H9 (cell line): ENCODE data around the gene PTGER4. TPM values are rescaled to one million over a fixed set of nuclear protein-coding genes. Genes with fewer than 3 reads are reported as not detected.

ENCODE experiments used
- DNase-seq: peaks from one replicate; pipeline ENCODE4 v3.0.0-alpha.2; 2017
- H2AFZ ChIP-seq: one replicate; pipeline ENCODE4 v1.6.1; 2013; ENCODE audit warnings: mild to moderate bottlenecking, low read length, control low read depth, moderate library complexity
- H2AK5ac ChIP-seq: 2 replicates; pipeline ENCODE4 v1.6.1; 2013; ENCODE audit warnings: low read length, control low read depth, mixed read lengths; ENCODE audit not compliant: insufficient read length
- H2BK120ac ChIP-seq: one replicate; pipeline ENCODE4 v1.6.1; 2013; ENCODE audit warnings: low read depth, mild to moderate bottlenecking, low read length, control low read depth, inconsistent platforms; ENCODE audit not compliant: poor library complexity, severe bottlenecking
- H2BK12ac ChIP-seq: 2 replicates; pipeline ENCODE4 v1.6.1; 2013; ENCODE audit warnings: low read length, control low read depth, mixed read lengths, low read depth; ENCODE audit not compliant: insufficient read length
- H2BK15ac ChIP-seq: 2 replicates; pipeline ENCODE4 v1.6.1; 2013; ENCODE audit warnings: low read depth, low read length, control low read depth
- H2BK20ac ChIP-seq: one replicate; pipeline ENCODE4 v1.6.1; 2013; ENCODE audit warnings: low read depth, mild to moderate bottlenecking, low read length, control low read depth, inconsistent platforms; ENCODE audit not compliant: poor library complexity, severe bottlenecking
- H2BK5ac ChIP-seq: 2 replicates; pipeline ENCODE4 v1.6.1; 2013; ENCODE audit warnings: low read length, control low read depth, mixed read lengths; ENCODE audit not compliant: insufficient read length
- H3K14ac ChIP-seq: 2 replicates; pipeline ENCODE4 v1.6.1; 2013; ENCODE audit warnings: low read length, control low read depth; ENCODE audit not compliant: insufficient read depth
- H3K18ac ChIP-seq: 2 replicates; pipeline ENCODE4 v1.6.1; 2013; ENCODE audit warnings: low read depth, mild to moderate bottlenecking, mixed read lengths, low read length, control low read depth; ENCODE audit not compliant: insufficient read length
- H3K23ac ChIP-seq: 2 replicates; pipeline ENCODE4 v1.6.1; 2013; ENCODE audit warnings: low read length, control low read depth, mixed read lengths, low read depth; ENCODE audit not compliant: insufficient read length
- H3K23me2 ChIP-seq: 2 replicates; pipeline ENCODE4 v1.6.1; 2013; ENCODE audit warnings: low read depth, mild to moderate bottlenecking, mixed read lengths, low read length, control low read depth; ENCODE audit not compliant: insufficient read length, poor library complexity, severe bottlenecking
- H3K27ac ChIP-seq: 2 replicates; pipeline ENCODE4 v1.5.1; 2013; ENCODE audit warnings: low read length, control low read depth, mixed read lengths, low read depth; ENCODE audit not compliant: insufficient read length
- H3K27me3 ChIP-seq: 2 replicates; pipeline ENCODE4 v1.6.1; 2013; ENCODE audit warnings: low read length, control low read depth, inconsistent platforms; ENCODE audit not compliant: insufficient read depth
- H3K4ac ChIP-seq: 2 replicates; pipeline ENCODE4 v1.6.1; 2013; ENCODE audit warnings: low read depth, mild to moderate bottlenecking, control low read depth, inconsistent platforms, low read length, moderate library complexity
- H3K4me1 ChIP-seq: 2 replicates; pipeline ENCODE4 v1.6.1; 2013; ENCODE audit warnings: low read length, control low read depth, inconsistent platforms; ENCODE audit not compliant: insufficient read depth
- H3K4me2 ChIP-seq: 2 replicates; pipeline ENCODE4 v1.6.1; 2013; ENCODE audit warnings: low read length, control low read depth, mixed read lengths; ENCODE audit not compliant: insufficient read length, insufficient read depth
- H3K56ac ChIP-seq: 2 replicates; pipeline ENCODE4 v1.6.1; 2013; ENCODE audit warnings: low read depth, mild to moderate bottlenecking, mixed read lengths, low read length, control low read depth; ENCODE audit not compliant: insufficient read length
- H3K79me1 ChIP-seq: 2 replicates; pipeline ENCODE4 v1.6.1; 2013; ENCODE audit warnings: low read depth, mild to moderate bottlenecking, moderate library complexity, low read length, control low read depth, inconsistent platforms; ENCODE audit not compliant: insufficient read depth, poor library complexity, severe bottlenecking
- H3K79me2 ChIP-seq: 2 replicates; pipeline ENCODE4 v1.6.1; 2013; ENCODE audit warnings: low read length, control low read depth, inconsistent platforms; ENCODE audit not compliant: insufficient read depth
- H3K9ac ChIP-seq: 2 replicates; pipeline ENCODE4 v1.6.1; 2013; ENCODE audit warnings: low read length, control low read depth, mixed read lengths; ENCODE audit not compliant: insufficient read length; ENCODE audit errors: extremely low read depth
- H3K9me3 ChIP-seq: one replicate; pipeline ENCODE4 v1.6.1; 2013; ENCODE audit warnings: low read depth, low read length, inconsistent platforms; ENCODE audit not compliant: control insufficient read depth
- H3T11ph ChIP-seq: one replicate; pipeline ENCODE4 v1.6.1; 2013; ENCODE audit warnings: mild to moderate bottlenecking, low read length, control low read depth, inconsistent platforms
- H4K20me1 ChIP-seq: one replicate; pipeline ENCODE4 v1.6.1; 2013; ENCODE audit not compliant: control insufficient read depth, insufficient read length, insufficient read depth
- H4K5ac ChIP-seq: 2 replicates; pipeline ENCODE4 v1.6.1; 2013; ENCODE audit warnings: low read depth, mild to moderate bottlenecking, mixed read lengths, low read length, control low read depth; ENCODE audit not compliant: insufficient read length
- H4K8ac ChIP-seq: replicated peaks from 2 replicates; pipeline ENCODE4 v1.6.1; 2013; ENCODE audit warnings: low read length, control low read depth, mixed read lengths, low read depth; ENCODE audit not compliant: insufficient read length
- H4K91ac ChIP-seq: 2 replicates; pipeline ENCODE4 v1.6.1; 2013; ENCODE audit warnings: low read depth, mild to moderate bottlenecking, moderate library complexity, mixed read lengths, low read length, control low read depth; ENCODE audit not compliant: insufficient read length
- H3K27ac Mint-ChIP-seq, 3 experiments: 2 replicates in 2 of 3; 3 replicates in 1 of 3; pipeline ENCODE4 v1.8.0; 2020 to 2021; ENCODE audit warnings: mixed read lengths in 3 of 3, mild to moderate bottlenecking in 1 of 3, moderate library complexity in 1 of 3
- H3K27me3 Mint-ChIP-seq: 2 replicates; pipeline ENCODE4 v1.8.0; 2021; ENCODE audit warnings: low read depth, mild to moderate bottlenecking, moderate library complexity, mixed read lengths
- H3K36me3 Mint-ChIP-seq, 3 experiments: 2 replicates in 2 of 3; 3 replicates in 1 of 3; pipeline ENCODE4 v1.8.0; 2020 to 2021; ENCODE audit warnings: low read depth in 3 of 3, mixed read lengths in 3 of 3; ENCODE audit not compliant: insufficient read depth in 1 of 3
- H3K4me1 Mint-ChIP-seq, 2 experiments: 2 replicates each; pipeline ENCODE4 v1.8.0; 2020; ENCODE audit warnings: mixed read lengths in 2 of 2
- H3K4me3 Mint-ChIP-seq, 2 experiments: 2 replicates in 1 of 2; 3 replicates in 1 of 2; pipeline ENCODE4 v1.8.0; 2020 to 2021; ENCODE audit warnings: mild to moderate bottlenecking in 2 of 2, mixed read lengths in 2 of 2, moderate library complexity in 1 of 2
- H3K9me3 Mint-ChIP-seq, 2 experiments: 2 replicates in 1 of 2; 3 replicates in 1 of 2; pipeline ENCODE4 v1.8.0; 2020; ENCODE audit warnings: mild to moderate bottlenecking in 2 of 2, mixed read lengths in 2 of 2, moderate library complexity in 1 of 2
- CTCF ChIP-seq: fragments of 200-600 bp; sonication (generic); conservative IDR thresholded peaks from 3 replicates; pipeline ENCODE4 v1.8.0; 2021; ENCODE audit warnings: antibody characterized with exemption, mild to moderate bottlenecking
- total RNA-seq: library from RNA; stranded (reverse); gene quantifications from 2 replicates; pipeline ENCODE4 v1.2.1, GENCODE V29; 2021

The PTGER4 gene
- total RNA-seq, 1 experiment from 2014 or later, result 0.35 TPM

GRCh38 chr5:40738502-40738901 is 58.8 kb downstream of the PTGER4 start:
- H3K4me1 Mint-ChIP-seq, result no peaks in the 10 kb centered on the region
- H3K27me3 Mint-ChIP-seq, result no peaks in the 10 kb centered on the region
- H3K14ac ChIP-seq, result no peak overlapping the region
- peaks cover 6 to 17% (median 9%) of the 10 kb centered on the region in 3 experiments; a peak in 6 of 7 replicates for H3K36me3 Mint-ChIP-seq
- H3K79me2 ChIP-seq, result 0 out of 2 replicates have a peak, but pooled peaks cover 1% of the 10 kb centered on the region
- H2AK5ac ChIP-seq, result no peak overlapping the region
- DNase-seq, result no peak
- no peak overlapping the region for H2AFZ ChIP-seq
- H3K23me2 ChIP-seq, result no peaks in the 10 kb centered on the region
- no peaks in the 10 kb centered on the region for H3K9me3 ChIP-seq
- no peak overlapping the region for H2BK5ac ChIP-seq
- H3K4ac ChIP-seq, result no peak overlapping the region
- H3K23ac ChIP-seq, result no peak overlapping the region
- no peak overlapping the region for H3K9ac ChIP-seq
- no peak overlapping the region for H3T11ph ChIP-seq
- no peak overlapping the region for H4K5ac ChIP-seq
- H2BK12ac ChIP-seq, result no peak overlapping the region
- H4K91ac ChIP-seq, result no peak overlapping the region
- no peaks in the 10 kb centered on the region for H3K4me1 ChIP-seq
- no peak overlapping the region for H2BK20ac ChIP-seq
- H3K79me1 ChIP-seq, result no peaks in the 10 kb centered on the region
- no peak overlapping the region for H3K4me3 Mint-ChIP-seq
- no peak overlapping the region for H3K27ac Mint-ChIP-seq
- H3K18ac ChIP-seq, result no peak overlapping the region
- H3K27ac ChIP-seq, result no peak overlapping the region
- H3K56ac ChIP-seq, result no peak overlapping the region
- no peaks in the 10 kb centered on the region for H3K9me3 Mint-ChIP-seq
- no peak overlapping the region for H2BK120ac ChIP-seq
- no peak overlapping the region for H4K8ac ChIP-seq
- no peak overlapping the region for H3K4me2 ChIP-seq
- no peak overlapping the region for H2BK15ac ChIP-seq
- TF ChIP-seq CTCF, result no peak
- no peaks in the 10 kb centered on the region for H3K27me3 ChIP-seq
- no peaks in the 10 kb centered on the region for H4K20me1 ChIP-seq

Other genes with a start within 250 kb of the PTGER4 start
- 7.2 and 7.3 TPM in 2 replicates for gene TTC33, start 76.0 kb downstream of the PTGER4 start, total RNA-seq
- 28.8 and 29.1 TPM in 2 replicates for gene PRKAA1, start 118.5 kb downstream of the PTGER4 start, total RNA-seq
- 1,726 and 1,735 TPM in 2 replicates for gene RPL37, start 155.3 kb downstream of the PTGER4 start, total RNA-seq
- gene CARD6, start 161.5 kb downstream of the PTGER4 start, total RNA-seq, result 0.22 and 0.35 TPM in 2 replicates
- 0.52 and 0.70 TPM in 2 replicates for gene C7, start 229.6 kb downstream of the PTGER4 start, total RNA-seq